SK-N-SH (cell line): ENCODE measurements around the gene STIL. TPM values are rescaled to one million over a fixed set of nuclear protein-coding genes. Genes with fewer than 3 reads are reported as not detected.

Experiments used
- CTCF ChIA-PET: fragments of 300-600, 350-600 bp; formaldehyde crosslinking; extraction: SDS; loops from one replicate; lab custom pipeline; 2021; lab: Yijun Ruan, JAX
- POLR2A ChIA-PET: fragments of 350-600 bp; sonication (Branson Sonifier 250); formaldehyde crosslinking; extraction: SDS; loops from one replicate; lab custom pipeline; 2020; ENCODE audit warnings: antibody characterized with exemption, inconsistent platforms; lab: Yijun Ruan, JAX
- DNase-seq: peaks from one replicate; pipeline ENCODE4 v3.0.0; 2012
- H2AFZ ChIP-seq: fragments of 200-600 bp; sonication (generic); 2 replicates; pipeline ENCODE4 v1.8.1; 2016; ENCODE audit warnings: antibody characterized with exemption, mild to moderate bottlenecking, low read depth
- H3F3A ChIP-seq: fragments of 200-600 bp; sonication (generic); replicated peaks from 2 replicates; pipeline ENCODE3; 2016; ENCODE audit warnings: antibody characterized with exemption, mild to moderate bottlenecking; ENCODE audit not compliant: insufficient read depth
- H3K27ac ChIP-seq, 2 experiments: fragments of 200-500 bp in 1 of 2; fragments of 200-600 bp in 1 of 2; sonication (Bioruptor generic) in 1 of 2; sonication (generic), shearing (Covaris generic) in 1 of 2; 2 replicates each; pipeline versions ENCODE4 v1.5.1 to v1.6.1; 2014 to 2016; ENCODE audit warnings: low read depth in 2 of 2, inconsistent platforms in 1 of 2, low read length in 1 of 2, mild to moderate bottlenecking in 1 of 2, mixed read lengths in 1 of 2
- H3K27me3 ChIP-seq: fragments of 200-600 bp; sonication (generic), shearing (Covaris generic); 2 replicates; pipeline ENCODE4 v1.6.1; 2016; ENCODE audit warnings: mixed run types; ENCODE audit not compliant: insufficient read depth
- H3K36me3 ChIP-seq, 2 experiments: fragments of 200-500 bp in 1 of 2; fragments of 200-600 bp in 1 of 2; sonication (Bioruptor generic) in 1 of 2; sonication (generic) in 1 of 2; replicated peaks in 1 of 2; 2 replicates each; pipeline versions ENCODE3 to v1.5.1; 2014 to 2016; ENCODE audit warnings: low read length in 1 of 2, mild to moderate bottlenecking in 1 of 2; ENCODE audit not compliant: insufficient read depth in 2 of 2, control insufficient read depth in 1 of 2
- H3K4me1 ChIP-seq, 2 experiments: fragments of 200-500 bp in 1 of 2; fragments of 200-600 bp in 1 of 2; sonication (Bioruptor generic) in 1 of 2; sonication (generic), shearing (Covaris generic) in 1 of 2; 2 replicates each; pipeline versions ENCODE4 v1.5.1 to v1.6.1; 2014 to 2016; ENCODE audit warnings: low read depth in 1 of 2, low read length in 1 of 2, mixed run types in 1 of 2; ENCODE audit not compliant: insufficient read depth in 2 of 2, control insufficient read depth in 1 of 2
- H3K4me2 ChIP-seq: fragments of 200-600 bp; sonication (generic), shearing (Covaris generic); 2 replicates; pipeline ENCODE4 v1.6.1; 2017; ENCODE audit warnings: mixed run types
- H3K4me3 ChIP-seq, 2 experiments: fragments of 200-500 bp in 1 of 2; fragments of 200-600 bp in 1 of 2; sonication (Bioruptor generic) in 1 of 2; sonication (generic), shearing (Covaris generic) in 1 of 2; 2 replicates each; pipeline versions ENCODE4 v1.5.1 to v1.8.1; 2014 to 2016; ENCODE audit warnings: low read depth in 2 of 2, inconsistent platforms in 1 of 2, low read length in 1 of 2, mild to moderate bottlenecking in 1 of 2, mixed read lengths in 1 of 2, moderate library complexity in 1 of 2
- H3K79me2 ChIP-seq: fragments of 200-600 bp; sonication (generic); 2 replicates; pipeline ENCODE4 v1.8.1; 2017; ENCODE audit warnings: mild to moderate bottlenecking; ENCODE audit not compliant: insufficient read depth
- H3K9ac ChIP-seq: fragments of 200-600 bp; sonication (generic); 2 replicates; pipeline ENCODE4 v1.6.1; 2017; ENCODE audit warnings: mixed run types
- H3K9me2 ChIP-seq: fragments of 200-600 bp; sonication (generic); 2 replicates; pipeline ENCODE4 v1.6.1; 2017; ENCODE audit warnings: mixed run types
- H3K9me3 ChIP-seq: fragments of 200-600 bp; sonication (generic); 2 replicates; pipeline ENCODE4 v1.6.1; 2017; ENCODE audit warnings: mixed run types, mild to moderate bottlenecking, moderate library complexity
- H4K20me1 ChIP-seq: fragments of 200-600 bp; sonication (generic); 2 replicates; pipeline ENCODE4 v1.6.1; 2017; ENCODE audit warnings: mild to moderate bottlenecking, mixed run types; ENCODE audit not compliant: insufficient read depth
- CHD2 ChIP-seq: fragments of 150-350 bp; IDR thresholded peaks from 2 replicates; pipeline ENCODE4 v1.6.1; 2018; ENCODE audit warnings: low read length; ENCODE audit not compliant: partially characterized antibody
- FOXJ3 ChIP-seq: sonication (generic); formaldehyde crosslinking; IDR thresholded peaks from 2 replicates; pipeline ENCODE4 v1.5.1; 2020; ENCODE audit warnings: mild to moderate bottlenecking, missing genetic modification reagents
- GABPA ChIP-seq: IDR thresholded peaks from 2 replicates; pipeline ENCODE4 v1.4.0; 2012; ENCODE audit warnings: low read depth, mild to moderate bottlenecking
- GATA2 ChIP-seq: sonication (generic); formaldehyde crosslinking; IDR thresholded peaks from 2 replicates; pipeline ENCODE4 v1.5.0; 2020; ENCODE audit warnings: mild to moderate bottlenecking, missing genetic modification reagents
- NRF1 ChIP-seq: IDR thresholded peaks from 2 replicates; pipeline ENCODE4 v1.6.1; 2012; ENCODE audit warnings: low read depth, mild to moderate bottlenecking, low read length
- REST ChIP-seq: IDR thresholded peaks from 2 replicates; pipeline ENCODE4 v1.6.1; 2012; ENCODE audit warnings: mild to moderate bottlenecking, low read depth, low read length, moderate library complexity
- TCF12 ChIP-seq: IDR thresholded peaks from 2 replicates; pipeline ENCODE4 v1.4.0; 2012
- USF1 ChIP-seq: IDR thresholded peaks from 2 replicates; pipeline ENCODE4 v1.4.0; 2012; ENCODE audit warnings: low read depth, borderline replicate concordance
- ZBTB33 ChIP-seq: IDR thresholded peaks from 2 replicates; pipeline ENCODE4 v1.4.0; 2012; ENCODE audit warnings: low read depth, borderline replicate concordance
- polyA plus RNA-seq, 3 experiments: library from polyadenylated mRNA; depleted of rRNA; stranded (reverse); fragments of >200 nt; gene quantifications; 2 replicates each; pipeline ENCODE4 v1.2.3, GENCODE V29; 2012

The STIL gene
- polyA plus RNA-seq, 1 of the 3 experiments (the other 2 are of a cell fraction), result 4.9 TPM

GRCh38 chr1:47338249-47339077 is 24.5 kb upstream of the STIL start:
- Histone ChIP-seq H3K4me2 (no peak overlapping the region), H3K9me2 (no peaks in the 10 kb centered on the region)
- POLR2A ChIA-PET, result no interaction called here

More at GRCh38 chr1:47338249-47339077, 24.5 kb upstream of the STIL start:
- CTCF ChIA-PET, result interaction anchor here (0.8 to 1.6 kb wide), 3 partner anchors 47 to 388 kb away, joined by 3 read pairs; no protein-coding TSS in a partner anchor
- H3K79me2 ChIP-seq, result peaks cover 87% of the 10 kb centered on the region
- no peak for DNase-seq
- no peak overlapping the region for H3K27ac ChIP-seq
- peaks cover 0 to 8% of the 10 kb centered on the region in 2 experiments for H3K36me3 ChIP-seq
- TF ChIP-seq GABPA (no peak), USF1 (no peak), REST (no peak), NRF1 (no peak), CHD2 (no peak), TCF12 (no peak), FOXJ3 (CRISPR knock-in tag) (no peak), ZBTB33 (no peak), GATA2 (CRISPR knock-in tag) (no peak)
- H3F3A ChIP-seq, result peaks cover 12% of the 10 kb centered on the region
- H2AFZ ChIP-seq, result no peak overlapping the region
- no peak overlapping the region for H3K9ac ChIP-seq
- peaks cover 2 to 8% of the 10 kb centered on the region in 2 experiments; a peak in 2 of 4 replicates for H3K4me1 ChIP-seq
- peaks cover 21% of the 10 kb centered on the region for H4K20me1 ChIP-seq
- no peaks in the 10 kb centered on the region for H3K9me3 ChIP-seq
- H3K4me3 ChIP-seq, result no peak overlapping the region
- no peaks in the 10 kb centered on the region for H3K27me3 ChIP-seq
